ENCODE data around the gene SLC25A38. TPM values are rescaled to one million over a fixed set of nuclear protein-coding genes. Genes with fewer than 3 reads are reported as not detected.

The SLC25A38 gene
- total RNA-seq, 1 donor from 2014 or later, result 8.6 TPM

GRCh38 chr3:39435006-39435748 lies 52.0 kb downstream of the SLC25A38 start:
- no peak for ATAC-seq

- ATAC-seq, result no peak
These were observed 55.7 kb downstream of the SLC25A38 start for GRCh38 chr3:39438880-39439279.

GRCh38 chr3:39440316-39440715 lies 57.1 kb downstream of the SLC25A38 start:
- no peak for ATAC-seq

- ATAC-seq, result peak; percentile 32
These were observed 60.4 kb downstream of the SLC25A38 start for GRCh38 chr3:39443530-39443929.

- ATAC-seq, result no peak
These were observed 62.8 kb downstream of the SLC25A38 start for GRCh38 chr3:39445927-39446326.

- no peak for ATAC-seq
These were observed 63.3 kb downstream of the SLC25A38 start for GRCh38 chr3:39446444-39446843.

Other genes with a start within 250 kb of the SLC25A38 start
- gene CSRNP1, start 229.8 kb upstream of the SLC25A38 start, total RNA-seq, result 15.4 TPM
- not detected for gene XIRP1, start 190.8 kb upstream of the SLC25A38 start, total RNA-seq
- gene CX3CR1, start 103.3 kb upstream of the SLC25A38 start, total RNA-seq, result 0.84 TPM
- gene CCR8, start 53.7 kb upstream of the SLC25A38 start, total RNA-seq, result 0.16 TPM
- gene RPSA, start 23.4 kb downstream of the SLC25A38 start, total RNA-seq, result 1,385 TPM
- gene MOBP, start 84.3 kb downstream of the SLC25A38 start, total RNA-seq, result not detected

All from esophagus mucosa (tissue), 1 donor.